Heart left ventricle (tissue), 13 donors: ENCODE measurements around the gene EPHA7.

Experiments
- POLR2A ChIP-seq, 2 donors: fragments of 450-650 bp; IDR thresholded peaks; one replicate each; pipeline ENCODE4 v1.6.1; 2017; ENCODE audit warnings: antibody characterized with exemption in 2 of 2, mild to moderate bottlenecking in 2 of 2, moderate library complexity in 2 of 2
- TF ChIP-seq, protein P1 (sequence below), 12 donors: fragments of 200-600 bp; sonication (generic) in 4 of 12; IDR thresholded peaks; one replicate each; pipeline versions ENCODE4 v1.5.0 to v1.8.0; 2018 to 2022; ENCODE audit warnings: antibody characterized with exemption in 12 of 12, mild to moderate bottlenecking in 5 of 12
- donor health status: ischemic (EF 13 %, LVEDD 7.1; RV severe dilation, severe dysfunction).
- donor health status: DM: no; HTN: yes; CAD: no.
- donor health status: DM: no; HTN: no; CAD: no.
- donor health status: ischemic (EF 25% LVEDD 6.9; RV normal size, moderate dysfunction).
- donor health status: ischemic (EF 25% LVEDD 5.7; RV mildly dilated, moderate dysfunction).
- donor health status: ischemic (EF 35%, LVEDD 5.7; RV mildly dilated, moderate dysfunction).
- donor health status: nonischemic (EF 11% LVEDD 7.7; RV severe dilation, severe dysfunction).
- donor health status: DM: yes; HTN: yes; CAD: no.
- donor health status: PGD.
- donor health status: ischemic (EF 29% LVEDD 5.4; RV normal size, mild dysfunction).
- donor health status: nonischemic (EF 23%, LVEDD 6.1; RV moderate dilation, normal function).

DNA sequence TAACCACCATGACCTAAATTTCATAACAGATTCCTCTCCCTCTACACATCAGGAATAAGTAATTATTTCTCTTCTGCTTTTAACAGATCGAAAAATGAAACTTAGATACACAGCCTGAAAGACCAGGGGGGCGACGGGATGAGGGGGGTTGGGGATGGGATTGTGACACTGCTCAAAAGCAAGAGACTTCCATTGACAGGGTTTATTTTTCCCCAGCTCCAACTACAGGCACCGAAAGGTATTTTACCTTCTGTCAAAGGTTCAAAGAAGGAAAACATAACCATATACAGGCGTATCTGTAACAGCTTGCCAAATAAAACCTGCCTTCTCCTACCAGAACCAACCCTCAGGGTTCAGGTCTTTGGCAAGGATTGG, 1.3 kb downstream of the EPHA7 start:
- TF ChIP-seq, protein P1, sequence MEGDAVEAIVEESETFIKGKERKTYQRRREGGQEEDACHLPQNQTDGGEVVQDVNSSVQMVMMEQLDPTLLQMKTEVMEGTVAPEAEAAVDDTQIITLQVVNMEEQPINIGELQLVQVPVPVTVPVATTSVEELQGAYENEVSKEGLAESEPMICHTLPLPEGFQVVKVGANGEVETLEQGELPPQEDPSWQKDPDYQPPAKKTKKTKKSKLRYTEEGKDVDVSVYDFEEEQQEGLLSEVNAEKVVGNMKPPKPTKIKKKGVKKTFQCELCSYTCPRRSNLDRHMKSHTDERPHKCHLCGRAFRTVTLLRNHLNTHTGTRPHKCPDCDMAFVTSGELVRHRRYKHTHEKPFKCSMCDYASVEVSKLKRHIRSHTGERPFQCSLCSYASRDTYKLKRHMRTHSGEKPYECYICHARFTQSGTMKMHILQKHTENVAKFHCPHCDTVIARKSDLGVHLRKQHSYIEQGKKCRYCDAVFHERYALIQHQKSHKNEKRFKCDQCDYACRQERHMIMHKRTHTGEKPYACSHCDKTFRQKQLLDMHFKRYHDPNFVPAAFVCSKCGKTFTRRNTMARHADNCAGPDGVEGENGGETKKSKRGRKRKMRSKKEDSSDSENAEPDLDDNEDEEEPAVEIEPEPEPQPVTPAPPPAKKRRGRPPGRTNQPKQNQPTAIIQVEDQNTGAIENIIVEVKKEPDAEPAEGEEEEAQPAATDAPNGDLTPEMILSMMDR (IDR thresholded peaks at IDR 0.05): no peak
- TF ChIP-seq POLR2A (IDR thresholded peaks at IDR 0.05): no peak
